Fibroblast of mammary gland (primary cell): ENCODE data around the gene NXPE4.

ENCODE experiments used
- DNase-seq: peaks from one replicate; pipeline ENCODE4 v3.0.0-alpha.2; 2010; ENCODE audit warnings: low read depth
- H3K4me3 ChIP-seq: 2 replicates; pipeline ENCODE4 v1.5.1; 2011; ENCODE audit warnings: low read depth, mild to moderate bottlenecking, low read length, moderate library complexity; ENCODE audit not compliant: control insufficient read depth
- CTCF ChIP-seq: conservative IDR thresholded peaks from 2 replicates; pipeline ENCODE4 v1.5.1; 2011; ENCODE audit warnings: low read depth, low read length, inconsistent platforms; ENCODE audit not compliant: control insufficient read depth, insufficient read depth

NXPE4 gene

GRCh38 chr11:114621950-114622809 lies 26.6 kb upstream of the NXPE4 start:
- no peak for TF ChIP-seq CTCF
- no peak for DNase-seq
- H3K4me3 ChIP-seq, result no peak overlapping the region

- TF ChIP-seq CTCF, result no peak
These were observed 25.5 kb upstream of the NXPE4 start for GRCh38 chr11:114621072-114621471.

GRCh38 chr11:114619659-114620173 lies 24.1 kb upstream of the NXPE4 start:
- TF ChIP-seq CTCF, result no peak
- DNase-seq, result no peak
- H3K4me3 ChIP-seq, result no peak overlapping the region

More at GRCh38 chr11:114621072-114621471, 25.5 kb upstream of the NXPE4 start:
- no peak for DNase-seq
- H3K4me3 ChIP-seq, result no peak overlapping the region

GRCh38 chr11:114618139-114618538 lies 22.6 kb upstream of the NXPE4 start:
- no peak overlapping the region for H3K4me3 ChIP-seq
- no peak for TF ChIP-seq CTCF
- DNase-seq, result no peak

- no peak for DNase-seq
- H3K4me3 ChIP-seq, result no peak overlapping the region
- no peak for TF ChIP-seq CTCF
These were observed 21.9 kb upstream of the NXPE4 start for GRCh38 chr11:114617157-114618124.

GRCh38 chr11:114616516-114616915 lies 20.9 kb upstream of the NXPE4 start:
- no peak for TF ChIP-seq CTCF
- no peak for DNase-seq
- H3K4me3 ChIP-seq, result no peak overlapping the region
